KOPT-K1 (cell line): ENCODE data around the gene PRPH.
"Not testable (repeated sequence)": the region's sequence is repeated elsewhere in the genome, so short reads cannot be mapped to it uniquely, and the experiment has no call there.

ENCODE experiments used
- H3K27ac ChIP-seq: fragments of 200-600 bp; sonication (generic); 2 replicates; pipeline ENCODE4 v1.5.1; 2016; ENCODE audit warnings: antibody characterized with exemption, mild to moderate bottlenecking, low read depth, low read length; ENCODE audit not compliant: poor library complexity, severe bottlenecking
- H3K36me3 ChIP-seq: fragments of 200-600 bp; sonication (generic); 2 replicates; pipeline ENCODE4 v1.5.1; 2017; ENCODE audit warnings: antibody characterized with exemption, mild to moderate bottlenecking, low read length, moderate library complexity; ENCODE audit not compliant: insufficient read depth
- H3K9me3 ChIP-seq: fragments of 200-600 bp; sonication (generic); 2 replicates; pipeline ENCODE4 v1.5.1; 2017; ENCODE audit warnings: antibody characterized with exemption, low read length, mild to moderate bottlenecking; ENCODE audit not compliant: insufficient read depth, poor library complexity, severe bottlenecking

The PRPH gene

GRCh38 chr12:49295082-49295936, at the start of gene PRPH:
Gene PRPH (plus strand): TSS chr12:49295147. CDS start chr12:49295201, 54 bp downstream.
- Histone ChIP-seq H3K9me3 (no peaks in the 10 kb centered on the region), H3K36me3 (no peaks in the 10 kb centered on the region), H3K27ac (no peak within 1 kb of the TSS)

DNA sequence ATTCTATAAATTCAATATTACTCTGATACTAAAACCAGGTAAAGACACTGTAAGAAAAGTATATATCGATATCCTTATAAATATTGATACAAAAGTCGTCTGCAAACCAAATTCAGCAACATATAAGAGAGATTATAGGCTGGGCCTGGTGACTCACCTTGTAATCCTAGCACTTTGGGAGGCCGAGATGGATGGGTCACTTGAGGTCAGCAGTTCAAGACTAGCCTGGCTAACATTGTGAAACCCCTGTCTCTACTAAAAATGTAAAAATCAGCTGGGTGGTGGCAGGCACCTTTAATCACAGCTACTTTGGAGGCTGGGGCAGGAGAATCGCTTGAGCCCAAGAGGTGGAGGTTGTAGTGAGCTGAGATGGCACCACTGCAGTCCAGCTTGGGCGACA, 43.6 kb upstream of the PRPH start:
- Histone ChIP-seq H3K27ac (no peak overlapping the region), H3K36me3 (no peaks in the 10 kb centered on the region), H3K9me3 (no peaks in the 10 kb centered on the region)

GRCh38 chr12:49253033-49253623, 41.8 kb upstream of the PRPH start:
- H3K27ac ChIP-seq, result no peak overlapping the region
- no peaks in the 10 kb centered on the region for H3K36me3 ChIP-seq
- no peaks in the 10 kb centered on the region for H3K9me3 ChIP-seq

DNA sequence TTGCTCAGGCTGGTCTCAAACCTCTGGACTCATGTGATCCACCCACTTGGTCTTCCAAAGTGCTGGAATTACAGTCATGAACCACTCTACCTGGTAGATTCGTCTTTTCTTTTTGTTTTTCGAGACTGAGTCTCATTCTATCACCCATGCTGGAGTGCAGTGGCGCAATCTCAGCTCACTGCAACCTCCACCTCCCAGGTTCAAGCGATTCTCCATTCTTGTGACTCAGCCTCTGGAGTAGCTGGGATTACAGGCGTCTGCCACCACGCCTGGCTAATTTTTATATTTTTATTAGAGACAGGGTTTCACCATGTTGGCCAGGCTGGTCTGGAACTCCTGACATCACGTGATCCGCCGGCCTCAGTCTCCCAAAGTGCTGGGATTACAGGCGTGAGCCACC, 39.5 kb upstream of the PRPH start:
- H3K36me3 ChIP-seq, H3K9me3 ChIP-seq, H3K27ac ChIP-seq: not testable (repeated sequence)

GRCh38 chr12:49255857-49256637, 38.9 kb upstream of the PRPH start:
- no peak overlapping the region for H3K27ac ChIP-seq
- no peaks in the 10 kb centered on the region for H3K9me3 ChIP-seq
- H3K36me3 ChIP-seq, result no peaks in the 10 kb centered on the region

- H3K36me3 ChIP-seq, H3K9me3 ChIP-seq, H3K27ac ChIP-seq: not testable (repeated sequence)
These were observed 37.3 kb upstream of the PRPH start for GRCh38 chr12:49257508-49258184.

GRCh38 chr12:49259452-49259851, 35.5 kb upstream of the PRPH start:
- H3K9me3 ChIP-seq, result no peaks in the 10 kb centered on the region
- H3K36me3 ChIP-seq, result no peaks in the 10 kb centered on the region
- no peak overlapping the region for H3K27ac ChIP-seq

GRCh38 chr12:49260166-49260565, 34.8 kb upstream of the PRPH start:
- Histone ChIP-seq H3K27ac (no peak overlapping the region), H3K9me3 (no peaks in the 10 kb centered on the region), H3K36me3 (no peaks in the 10 kb centered on the region)

DNA sequence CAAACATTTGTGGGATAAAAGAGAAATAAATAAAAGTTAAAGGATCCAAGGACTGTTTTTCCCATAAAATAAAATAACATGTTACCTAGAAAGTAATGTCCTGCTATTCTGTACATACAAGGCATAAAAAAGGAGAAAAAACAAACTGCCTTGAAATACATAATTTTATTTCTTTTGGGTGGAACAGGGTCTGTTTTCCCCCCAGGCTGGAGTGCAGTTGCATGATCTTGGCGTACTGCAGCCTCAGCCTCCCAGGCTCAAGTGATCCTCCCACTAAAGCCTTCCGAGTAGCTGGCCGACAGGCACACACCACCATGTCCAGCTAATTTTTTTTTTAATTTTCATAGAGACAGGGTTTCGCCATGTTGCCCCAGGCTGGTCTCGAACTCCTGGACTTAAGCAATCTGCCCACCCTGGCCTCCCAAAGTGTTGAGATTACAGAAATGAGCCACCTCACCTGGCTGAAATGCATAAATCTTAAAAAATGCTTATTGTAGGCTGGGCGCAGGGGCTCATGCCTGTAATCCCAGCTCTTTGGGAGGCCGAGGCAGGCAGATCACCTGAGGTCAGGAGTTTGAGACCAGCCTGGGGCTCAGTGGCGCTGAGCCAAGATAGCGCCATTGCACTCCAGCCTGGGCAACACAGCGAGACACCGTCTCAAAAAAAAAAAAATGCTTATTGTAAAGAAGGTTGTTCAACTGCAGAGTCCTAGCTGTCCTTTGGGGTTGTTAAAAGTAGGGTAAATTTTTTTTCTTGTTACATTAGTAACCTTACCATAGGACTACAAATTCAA, 34.2 kb upstream of the PRPH start:
- Histone ChIP-seq H3K36me3 (no peaks in the 10 kb centered on the region), H3K27ac (no peak overlapping the region), H3K9me3 (no peaks in the 10 kb centered on the region)

DNA sequence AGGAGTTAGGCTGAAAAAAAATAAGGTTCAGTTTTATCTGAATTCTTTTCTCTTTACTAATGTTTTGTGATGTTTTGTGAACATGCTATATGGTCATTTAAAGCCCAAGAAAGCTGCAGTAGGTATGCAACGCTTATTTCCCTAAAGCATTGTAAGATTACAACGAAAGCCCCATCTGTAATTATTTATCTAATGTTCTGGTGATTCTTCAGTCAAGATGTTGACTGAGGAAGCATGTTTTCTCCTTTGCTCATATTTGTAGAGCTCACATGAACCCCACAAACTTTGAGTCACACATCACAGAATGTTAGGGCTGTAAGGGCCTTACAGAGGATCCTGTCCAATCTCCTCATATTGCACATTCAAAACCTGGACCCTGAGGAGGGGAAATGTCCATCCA, 33.2 kb upstream of the PRPH start:
- peaks cover 5% of the 10 kb centered on the region for H3K36me3 ChIP-seq
- no peak overlapping the region for H3K27ac ChIP-seq
- no peaks in the 10 kb centered on the region for H3K9me3 ChIP-seq

- H3K27ac ChIP-seq, result peak overlapping the region; percentile 89
- H3K36me3 ChIP-seq, result peaks cover 22% of the 10 kb centered on the region
- no peaks in the 10 kb centered on the region for H3K9me3 ChIP-seq
These were observed 31.6 kb upstream of the PRPH start for GRCh38 chr12:49263400-49263763.

- Histone ChIP-seq H3K36me3 (peaks cover 33% of the 10 kb centered on the region), H3K9me3 (no peaks in the 10 kb centered on the region), H3K27ac (peak overlapping the region; percentile 89)
These were observed 30.5 kb upstream of the PRPH start for GRCh38 chr12:49264466-49264872.

GRCh38 chr12:49264873-49265792, 29.8 kb upstream of the PRPH start, which contains the start of gene TUBA1C:
Gene TUBA1C (plus strand): TSS chr12:49265082. CDS start chr12:49265182, 100 bp downstream.
- Histone ChIP-seq H3K9me3 (no peaks in the 10 kb centered on the region), H3K36me3 (peaks cover 39% of the 10 kb centered on the region), H3K27ac (peak within 1 kb of the TSS; percentile 89)
